Measurements from ENCODE around the gene COX10.
"Not testable (repeated sequence)": the region's sequence is repeated elsewhere in the genome, so short reads cannot be mapped to it uniquely, and the experiment has no call there.

Gene COX10

GRCh38 chr17:14236032-14236431 lies 166.7 kb downstream of the COX10 start:
- not testable (repeated sequence) for H3K4me1 ChIP-seq (ENCODE audit: control insufficient read depth, insufficient read depth, low read length); H3K27ac ChIP-seq (ENCODE audit: low read length); H3K9me3 ChIP-seq (ENCODE audit: control insufficient read depth, insufficient read depth, low read length); DNase-seq (ENCODE audit: low read depth, low spot score); H3K4me3 ChIP-seq (ENCODE audit: low read length); H3K36me3 ChIP-seq (ENCODE audit: control insufficient read depth, insufficient read depth, low read length); H3K27me3 ChIP-seq (ENCODE audit: control insufficient read depth, insufficient read depth, low read length)
- WGBS (ENCODE audit: insufficient coverage, insufficient read length) = no CpG with 5 or more reads among the region's 9 CpGs

GRCh38 chr17:14236762-14237161 lies 167.5 kb downstream of the COX10 start, which contains the start of gene CDRT15:
Gene CDRT15 (minus strand): TSS chr17:14236862. CDS start chr17:14236833, 29 bp downstream.
- no CpG with 5 or more reads among the region's 11 CpGs for WGBS (ENCODE audit: insufficient coverage, insufficient read length)
- H3K9me3 ChIP-seq (ENCODE audit: control insufficient read depth, insufficient read depth, low read length); H3K27me3 ChIP-seq (ENCODE audit: control insufficient read depth, insufficient read depth, low read length); H3K36me3 ChIP-seq (ENCODE audit: control insufficient read depth, insufficient read depth, low read length); H3K4me3 ChIP-seq (ENCODE audit: low read length); H3K4me1 ChIP-seq (ENCODE audit: control insufficient read depth, insufficient read depth, low read length); H3K27ac ChIP-seq (ENCODE audit: low read length); DNase-seq (ENCODE audit: low read depth, low spot score): not testable (repeated sequence)

GRCh38 chr17:14239271-14239670 lies 170.0 kb downstream of the COX10 start:
- WGBS (ENCODE audit: insufficient coverage, insufficient read length) = no CpG with 5 or more reads among the region's 5 CpGs
- H3K4me1 ChIP-seq (ENCODE audit: control insufficient read depth, insufficient read depth, low read length); H3K9me3 ChIP-seq (ENCODE audit: control insufficient read depth, insufficient read depth, low read length); H3K27me3 ChIP-seq (ENCODE audit: control insufficient read depth, insufficient read depth, low read length); H3K27ac ChIP-seq (ENCODE audit: low read length); H3K4me3 ChIP-seq (ENCODE audit: low read length); DNase-seq (ENCODE audit: low read depth, low spot score); H3K36me3 ChIP-seq (ENCODE audit: control insufficient read depth, insufficient read depth, low read length): not testable (repeated sequence)

- H3K27me3 ChIP-seq (ENCODE audit: control insufficient read depth, insufficient read depth, low read length) = no peaks in the 10 kb centered on the region
- no peaks in the 10 kb centered on the region for H3K36me3 ChIP-seq (ENCODE audit: control insufficient read depth, insufficient read depth, low read length)
- WGBS (ENCODE audit: insufficient coverage, insufficient read length) = no CpG with 5 or more reads among the region's 1 CpG
- no peak overlapping the region for H3K4me3 ChIP-seq (ENCODE audit: low read length)
- no peaks in the 10 kb centered on the region for H3K9me3 ChIP-seq (ENCODE audit: control insufficient read depth, insufficient read depth, low read length)
- H3K4me1 ChIP-seq (ENCODE audit: control insufficient read depth, insufficient read depth, low read length) = no peaks in the 10 kb centered on the region
- H3K27ac ChIP-seq (ENCODE audit: low read length) = no peak overlapping the region
- DNase-seq (ENCODE audit: low read depth, low spot score) = no peak
These were observed 175.7 kb downstream of the COX10 start for GRCh38 chr17:14245002-14245401.

- no CpG with 5 or more reads among the region's 3 CpGs for WGBS (ENCODE audit: insufficient coverage, insufficient read length)
- Histone ChIP-seq H3K4me3 (ENCODE audit: low read length) (no peak overlapping the region), H3K27ac (ENCODE audit: low read length) (no peak overlapping the region), H3K9me3 (ENCODE audit: control insufficient read depth, insufficient read depth, low read length) (no peaks in the 10 kb centered on the region), H3K36me3 (ENCODE audit: control insufficient read depth, insufficient read depth, low read length) (no peaks in the 10 kb centered on the region), H3K4me1 (ENCODE audit: control insufficient read depth, insufficient read depth, low read length) (no peaks in the 10 kb centered on the region), H3K27me3 (ENCODE audit: control insufficient read depth, insufficient read depth, low read length) (no peaks in the 10 kb centered on the region)
- DNase-seq (ENCODE audit: low read depth, low spot score) = no peak
These were observed 176.3 kb downstream of the COX10 start for GRCh38 chr17:14245629-14246028.

Measured in iPS DF 6.9 (cell line).